HCT116 (cell line): ENCODE results near the gene PLVAP. TPM values are rescaled to one million over a fixed set of nuclear protein-coding genes. Genes with fewer than 3 reads are reported as not detected.

Experiments
- ATAC-seq: fragments of 200-7000 bp; cut with Tn5 transposase; 2 replicates; pipeline ENCODE4 v1.9.1; 2020; ENCODE audit warnings: mild to moderate bottlenecking, moderate library complexity
- BruUV-seq: library from RNA; stranded (reverse); fragments of 400-500 nt; replicated peaks from 2 replicates; lab custom pipeline; 2021; lab: Mats Ljungman, UMichigan
- CTCF ChIA-PET: fragments of 300-600 bp; sonication (Branson Sonifier 250); formaldehyde crosslinking; loops from one replicate; lab custom pipeline; 2021; ENCODE audit warnings: antibody characterized with exemption; lab: Charles Lee
- POLR2A ChIA-PET: fragments of 300-600, 350-600 bp; sonication (Branson Sonifier 250); formaldehyde crosslinking; loops from one replicate; lab custom pipeline; 2021; ENCODE audit warnings: antibody characterized with exemption; lab: Charles Lee
- RAD21 ChIA-PET, 2 experiments: fragments of 300-600 bp; sonication (Branson Sonifier 250); formaldehyde crosslinking; loops; one replicate each; lab custom pipeline; 2023; ENCODE audit warnings: low total read pairs in 2 of 2; ENCODE audit not compliant: uncharacterized antibody in 2 of 2, unreplicated experiment in 2 of 2, low non-redundant PET in 1 of 2; lab: Charles Lee
- DNase-seq: peaks from one replicate; pipeline ENCODE4 v3.0.0-alpha.2; 2010; ENCODE audit warnings: low read depth, low spot score
- H2AFZ ChIP-seq: fragments of 200-600 bp; shearing (Covaris generic), sonication (generic); 2 replicates; pipeline ENCODE4 v1.6.1; 2017; ENCODE audit warnings: low read depth, mixed run types, mixed read lengths, antibody characterized with exemption, low read length; ENCODE audit not compliant: poor library complexity, severe bottlenecking
- H3K27ac ChIP-seq: 2 replicates; pipeline ENCODE4 v1.5.1; 2012; ENCODE audit warnings: low read depth, low read length
- H3K27me3 ChIP-seq: fragments of 200-600 bp; sonication (generic); 2 replicates; pipeline ENCODE4 v1.6.1; 2016; ENCODE audit warnings: mixed run types, low read length, mixed read lengths; ENCODE audit not compliant: insufficient read depth
- H3K36me3 ChIP-seq, 2 experiments: fragments of 200-500 bp in 1 of 2; fragments of 200-600 bp in 1 of 2; sonication (Bioruptor generic) in 1 of 2; sonication (generic) in 1 of 2; 2 replicates each; pipeline versions ENCODE4 v1.5.1 to v1.6.1; 2014 to 2016; ENCODE audit warnings: low read length in 2 of 2, inconsistent platforms in 1 of 2, mixed read lengths in 1 of 2, mixed run types in 1 of 2; ENCODE audit not compliant: insufficient read depth in 2 of 2, control insufficient read depth in 1 of 2
- H3K4me1 ChIP-seq, 2 experiments: fragments of 200-600 bp in 1 of 2; sonication (generic) in 1 of 2; 2 replicates each; pipeline versions ENCODE4 v1.5.1 to v1.6.1; 2012 to 2017; ENCODE audit warnings: low read length in 2 of 2, inconsistent platforms in 1 of 2, mild to moderate bottlenecking in 1 of 2, mixed read lengths in 1 of 2, mixed run types in 1 of 2, moderate library complexity in 1 of 2; ENCODE audit not compliant: insufficient read depth in 2 of 2, control insufficient read depth in 1 of 2
- H3K4me2 ChIP-seq: fragments of 200-600 bp; sonication (generic); 2 replicates; pipeline ENCODE4 v1.6.1; 2017; ENCODE audit warnings: mixed run types, low read length, mixed read lengths
- H3K4me3 ChIP-seq, 2 experiments: fragments of 200-600 bp in 1 of 2; sonication (generic) in 1 of 2; replicated peaks in 1 of 2; 2 replicates each; pipeline ENCODE4 v1.5.1; 2011 to 2016; ENCODE audit warnings: low read length in 2 of 2, control low read depth in 1 of 2, low read depth in 1 of 2, mild to moderate bottlenecking in 1 of 2, mixed read lengths in 1 of 2, mixed run types in 1 of 2
- H3K79me2 ChIP-seq: fragments of 200-600 bp; sonication (generic); 2 replicates; pipeline ENCODE4 v1.6.1; 2017; ENCODE audit warnings: mild to moderate bottlenecking, mixed run types, low read length, moderate library complexity, mixed read lengths; ENCODE audit not compliant: insufficient read depth
- H3K9ac ChIP-seq: fragments of 200-600 bp; sonication (generic); 2 replicates; pipeline ENCODE4 v1.6.1; 2016; ENCODE audit warnings: low read length, mixed read lengths
- H3K9me2 ChIP-seq: fragments of 200-600 bp; sonication (generic), shearing (Covaris generic); 2 replicates; pipeline ENCODE4 v1.6.1; 2017; ENCODE audit warnings: mixed run types, mild to moderate bottlenecking, moderate library complexity; ENCODE audit not compliant: insufficient read depth
- H3K9me3 ChIP-seq, 2 experiments: fragments of 200-500 bp in 1 of 2; fragments of 200-600 bp in 1 of 2; sonication (Bioruptor generic) in 1 of 2; sonication (generic) in 1 of 2; 2 replicates each; pipeline ENCODE4 v1.6.1; 2014 to 2017; ENCODE audit warnings: low read length in 2 of 2, mixed read lengths in 2 of 2, inconsistent platforms in 1 of 2, low read depth in 1 of 2, mild to moderate bottlenecking in 1 of 2, mixed run types in 1 of 2, moderate library complexity in 1 of 2; ENCODE audit not compliant: control insufficient read depth in 1 of 2, insufficient read depth in 1 of 2
- H4K20me1 ChIP-seq: fragments of 200-600 bp; sonication (generic), shearing (Covaris generic); 2 replicates; pipeline ENCODE4 v1.6.1; 2017; ENCODE audit warnings: mixed run types, mild to moderate bottlenecking, moderate library complexity; ENCODE audit not compliant: insufficient read depth
- ATF3 ChIP-seq: IDR thresholded peaks from 2 replicates; pipeline ENCODE4 v1.6.1; 2012
- CBX3 ChIP-seq: IDR thresholded peaks from 2 replicates; pipeline ENCODE4 v1.6.1; 2012; ENCODE audit warnings: low read depth
- EGR1 ChIP-seq: IDR thresholded peaks from 2 replicates; pipeline ENCODE4 v1.6.1; 2012; ENCODE audit warnings: low read depth
- EZH2 ChIP-seq: fragments of 200-600 bp; sonication (generic); IDR thresholded peaks from 2 replicates; pipeline ENCODE4 v1.6.1; 2017; ENCODE audit warnings: antibody characterized with exemption, mixed run types
- MAX ChIP-seq: IDR thresholded peaks from 2 replicates; pipeline ENCODE4 v1.6.1; 2012
- POLR2AphosphoS5 ChIP-seq: IDR thresholded peaks from 2 replicates; pipeline ENCODE4 v1.6.1; 2011; ENCODE audit warnings: mild to moderate bottlenecking, low read depth, low read length, moderate library complexity
- RAD21 ChIP-seq: IDR thresholded peaks from 2 replicates; pipeline ENCODE4 v1.6.1; 2012; ENCODE audit warnings: low read depth, mild to moderate bottlenecking
- SRF ChIP-seq: IDR thresholded peaks from 2 replicates; pipeline ENCODE4 v1.6.1; 2012; ENCODE audit warnings: low read depth
- TCF7L2 ChIP-seq: IDR thresholded peaks from 2 replicates; pipeline ENCODE4 v1.7.0; 2011; ENCODE audit warnings: borderline replicate concordance, inconsistent platforms; ENCODE audit not compliant: insufficient read depth, insufficient read length; ENCODE audit errors: extremely low read depth
- YY1 ChIP-seq: IDR thresholded peaks from 2 replicates; pipeline ENCODE4 v1.6.1; 2011; ENCODE audit warnings: low read length, low read depth, moderate library complexity, mild to moderate bottlenecking; ENCODE audit not compliant: insufficient replicate concordance; ENCODE audit errors: extremely low read depth
- ZNF274 ChIP-seq: fragments of 200-500 bp; sonication (Bioruptor generic); IDR thresholded peaks from 2 replicates; pipeline ENCODE4 v1.6.1; 2014; ENCODE audit warnings: mild to moderate bottlenecking, low read depth, low read length, inconsistent platforms
- intact Hi-C: fragments of 100-400 bp; cut with micrococcal nuclease; formaldehyde crosslinking; loops from 2 replicates; pipeline ENCODE4 v1.10.0; 2022
- total RNA-seq: library from RNA; stranded (reverse); gene quantifications from one replicate; pipeline ENCODE4 v1.2.1, GENCODE V29; 2021; ENCODE audit not compliant: unreplicated experiment

The PLVAP gene
- total RNA-seq, 1 experiment from 2014 or later = 0.47 TPM

- no peaks in the 10 kb centered on the region for H4K20me1 ChIP-seq
- ChIA-PET RAD21 (no interaction called here), POLR2A (no interaction called here), CTCF (no interaction called here)
- intact Hi-C loops = no loop called here
- H3K36me3 ChIP-seq = peaks cover 11 to 12% of the 10 kb centered on the region in 2 experiments; a peak in 2 of 4 replicates
- DNase-seq = no peak
- no peak for TF ChIP-seq RAD21
- TF ChIP-seq TCF7L2 = no peak
- TF ChIP-seq ZNF274 = no peak
- no peak for TF ChIP-seq YY1
- no peak for TF ChIP-seq CBX3
- H3K27ac ChIP-seq = no peak overlapping the region
- no TSS peak for BruUV-seq
- H3K9me3 ChIP-seq = no peaks in the 10 kb centered on the region
- no peak overlapping the region for H3K4me2 ChIP-seq
- H3K9ac ChIP-seq = no peak overlapping the region
- H3K4me3 ChIP-seq = no peak overlapping the region
- no peaks in the 10 kb centered on the region for H3K27me3 ChIP-seq
- no peak overlapping the region for H2AFZ ChIP-seq
- no peak for ATAC-seq
- H3K4me1 ChIP-seq = peaks cover 5 to 18% of the 10 kb centered on the region in 2 experiments
- no peaks in the 10 kb centered on the region; the same call in 1 of the 2 replicates for H3K79me2 ChIP-seq
- no peaks in the 10 kb centered on the region for H3K9me2 ChIP-seq
Measured at GRCh38 chr19:17323964-17324332, 53.2 kb downstream of the PLVAP start.

- H3K4me2 ChIP-seq = no peak overlapping the region
- no peak overlapping the region for H3K27ac ChIP-seq
- no peaks in the 10 kb centered on the region for H4K20me1 ChIP-seq
- ATAC-seq (no peak), DNase-seq (no peak)
- ChIA-PET RAD21 (no interaction called here), POLR2A (no interaction called here), CTCF (no interaction called here)
- TF ChIP-seq SRF (no peak), MAX (no peak), RAD21 (no peak), EZH2 (no peak), EGR1 (no peak), TCF7L2 (no peak), ZNF274 (no peak), ATF3 (no peak), POLR2AphosphoS5 (no peak)
- H3K36me3 ChIP-seq = peaks cover 11 to 12% of the 10 kb centered on the region in 2 experiments; a peak in 2 of 4 replicates
- H3K9me3 ChIP-seq = no peaks in the 10 kb centered on the region
- no peak overlapping the region for H3K4me3 ChIP-seq
- no peak overlapping the region for H2AFZ ChIP-seq
- H3K79me2 ChIP-seq = no peaks in the 10 kb centered on the region; the same call in 1 of the 2 replicates
- intact Hi-C loops = no loop called here
- H3K9me2 ChIP-seq = no peaks in the 10 kb centered on the region
- H3K4me1 ChIP-seq = peaks cover 5 to 15% of the 10 kb centered on the region in 2 experiments
- BruUV-seq = no TSS peak
- no peaks in the 10 kb centered on the region for H3K27me3 ChIP-seq
- H3K9ac ChIP-seq = no peak overlapping the region
Measured at GRCh38 chr19:17323300-17323963, 53.7 kb downstream of the PLVAP start.
